Skeletal muscle cell (primary cell): ENCODE measurements around the gene GDF2.

Experiments
- DNase-seq: peaks from one replicate; pipeline ENCODE4 v3.0.0-alpha.2; 2010; ENCODE audit warnings: low read depth
- H3K4me3 ChIP-seq: 2 replicates; pipeline ENCODE4 v1.5.1; 2011; ENCODE audit warnings: low read depth, mild to moderate bottlenecking, control low read depth, low read length, moderate library complexity

Gene GDF2

DNA sequence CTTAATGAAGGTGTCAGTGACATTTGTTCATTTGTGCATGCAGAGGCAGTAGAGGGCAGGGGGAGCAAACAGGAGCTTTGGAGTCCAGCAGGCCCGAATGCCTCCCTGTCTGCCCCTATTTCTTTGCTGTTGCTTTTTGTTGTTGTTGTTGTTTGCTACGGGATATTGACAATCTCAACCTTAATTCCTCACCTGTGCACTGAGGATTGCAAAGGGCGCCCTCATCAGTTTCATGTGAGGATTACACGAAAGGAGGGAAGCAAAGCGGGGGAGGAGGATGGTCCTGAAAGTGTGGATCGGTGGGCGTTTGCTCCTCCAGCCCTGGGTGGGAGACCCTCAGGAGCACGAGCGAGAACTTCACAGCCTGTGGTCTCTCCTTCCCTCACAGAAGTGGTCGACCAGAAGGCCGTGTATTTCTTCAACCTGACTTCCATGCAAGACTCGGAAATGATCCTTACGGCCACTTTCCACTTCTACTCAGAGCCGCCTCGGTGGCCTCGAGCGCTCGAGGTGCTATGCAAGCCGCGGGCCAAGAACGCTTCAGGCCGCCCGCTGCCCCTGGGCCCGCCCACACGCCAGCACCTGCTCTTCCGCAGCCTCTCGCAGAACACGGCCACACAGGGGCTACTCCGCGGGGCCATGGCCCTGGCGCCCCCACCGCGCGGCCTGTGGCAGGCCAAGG, 12.7 kb upstream of the GDF2 start:
- H3K4me3 ChIP-seq, result no peak overlapping the region
- DNase-seq, result no peak

DNA sequence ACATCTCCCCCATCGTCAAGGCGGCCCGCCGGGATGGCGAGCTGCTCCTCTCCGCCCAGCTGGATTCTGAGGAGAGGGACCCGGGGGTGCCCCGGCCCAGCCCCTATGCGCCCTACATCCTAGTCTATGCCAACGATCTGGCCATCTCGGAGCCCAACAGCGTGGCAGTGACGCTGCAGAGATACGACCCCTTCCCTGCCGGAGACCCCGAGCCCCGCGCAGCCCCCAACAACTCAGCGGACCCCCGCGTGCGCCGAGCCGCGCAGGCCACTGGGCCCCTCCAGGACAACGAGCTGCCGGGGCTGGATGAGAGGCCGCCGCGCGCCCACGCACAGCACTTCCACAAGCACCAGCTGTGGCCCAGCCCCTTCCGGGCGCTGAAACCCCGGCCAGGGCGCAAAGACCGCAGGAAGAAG, 12.2 kb upstream of the GDF2 start:
- no peak for DNase-seq
- H3K4me3 ChIP-seq, result no peak overlapping the region

DNA sequence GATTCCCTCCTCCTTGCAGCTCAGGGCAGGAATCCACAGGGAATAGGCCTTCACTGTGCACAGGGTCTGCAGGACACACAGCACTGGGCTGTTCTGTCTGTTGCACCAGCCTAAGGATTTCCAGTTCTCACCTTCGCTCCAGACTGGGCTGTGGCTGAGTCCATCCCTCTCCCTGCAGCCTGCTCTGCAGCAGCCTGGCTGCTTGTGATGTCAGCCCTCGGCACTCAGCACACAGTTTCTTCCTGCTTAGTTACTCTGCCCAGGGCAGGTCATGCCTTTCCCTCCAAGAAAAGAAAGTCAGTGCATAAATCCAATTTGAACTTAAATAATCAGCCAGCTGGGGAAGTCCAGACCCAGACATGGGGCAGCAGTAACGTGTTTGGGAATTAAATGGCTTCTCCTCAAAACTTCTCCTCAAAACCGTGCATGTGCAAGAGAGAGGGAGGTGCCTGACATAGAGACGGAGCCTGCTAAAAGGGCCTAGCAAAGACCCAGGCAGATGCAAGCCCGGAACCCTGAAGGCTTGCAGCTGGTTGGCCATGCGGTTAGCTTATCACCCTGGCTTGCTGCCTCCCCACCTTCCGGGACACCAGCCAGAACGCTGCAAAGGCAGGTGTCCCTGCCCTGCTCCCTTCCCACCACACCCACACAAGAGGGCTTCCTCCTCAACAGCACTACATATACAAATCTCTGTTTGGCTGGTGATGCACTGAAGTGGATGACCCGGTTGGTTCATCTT, 10.9 kb upstream of the GDF2 start:
- no peak for DNase-seq
- no peak overlapping the region for H3K4me3 ChIP-seq

DNA sequence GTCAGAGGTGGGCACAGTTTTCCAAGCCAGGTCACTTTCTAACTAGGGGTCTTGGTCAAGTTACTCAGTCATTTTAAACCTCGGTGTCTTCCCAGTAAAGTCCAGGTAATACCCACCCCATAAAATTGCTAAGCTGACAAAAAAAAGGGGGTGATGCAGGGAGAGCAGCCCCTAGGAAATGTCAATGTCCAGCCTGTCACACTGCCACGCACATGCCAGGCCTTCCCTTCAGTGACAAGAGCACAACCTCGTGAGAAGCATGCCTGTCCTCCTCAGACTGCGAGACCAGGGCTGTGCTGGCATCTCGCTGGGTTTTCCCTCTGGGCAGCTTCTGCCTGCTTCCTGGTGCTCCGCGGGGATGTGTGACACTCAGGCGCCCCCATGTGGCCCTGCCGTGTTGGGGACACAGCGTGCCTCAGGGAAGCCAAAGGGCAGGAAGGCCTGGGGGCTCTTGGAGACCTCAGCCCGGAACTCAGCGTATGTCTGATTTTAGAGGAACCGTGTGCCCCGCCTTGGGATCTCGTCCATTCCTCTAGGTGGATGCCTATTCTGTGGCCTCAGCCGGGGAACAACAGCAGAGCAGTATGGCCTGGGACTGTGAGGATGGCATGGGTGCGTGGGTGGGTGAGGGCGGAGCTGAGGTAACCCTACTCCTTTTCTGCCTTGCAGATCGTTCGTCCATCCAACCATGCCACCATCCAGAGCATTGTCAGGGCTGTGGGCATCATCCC, 10.2 kb upstream of the GDF2 start:
- H3K4me3 ChIP-seq, result no peak overlapping the region
- peak; percentile 2 for DNase-seq

DNA sequence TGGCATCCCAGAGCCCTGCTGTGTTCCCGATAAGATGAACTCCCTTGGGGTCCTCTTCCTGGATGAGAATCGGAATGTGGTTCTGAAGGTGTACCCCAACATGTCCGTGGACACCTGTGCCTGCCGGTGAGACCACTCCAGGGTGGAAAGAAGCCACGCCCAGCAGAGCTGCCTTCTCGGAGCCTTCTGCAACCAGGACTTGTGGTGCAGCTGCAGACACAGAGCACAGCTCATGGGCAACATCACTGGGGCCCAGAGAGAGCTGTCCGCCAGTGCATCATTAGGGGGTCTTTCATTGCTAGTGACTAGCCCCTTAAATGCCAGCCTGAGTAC, 9.6 kb upstream of the GDF2 start:
- no peak overlapping the region for H3K4me3 ChIP-seq
- no peak for DNase-seq

DNA sequence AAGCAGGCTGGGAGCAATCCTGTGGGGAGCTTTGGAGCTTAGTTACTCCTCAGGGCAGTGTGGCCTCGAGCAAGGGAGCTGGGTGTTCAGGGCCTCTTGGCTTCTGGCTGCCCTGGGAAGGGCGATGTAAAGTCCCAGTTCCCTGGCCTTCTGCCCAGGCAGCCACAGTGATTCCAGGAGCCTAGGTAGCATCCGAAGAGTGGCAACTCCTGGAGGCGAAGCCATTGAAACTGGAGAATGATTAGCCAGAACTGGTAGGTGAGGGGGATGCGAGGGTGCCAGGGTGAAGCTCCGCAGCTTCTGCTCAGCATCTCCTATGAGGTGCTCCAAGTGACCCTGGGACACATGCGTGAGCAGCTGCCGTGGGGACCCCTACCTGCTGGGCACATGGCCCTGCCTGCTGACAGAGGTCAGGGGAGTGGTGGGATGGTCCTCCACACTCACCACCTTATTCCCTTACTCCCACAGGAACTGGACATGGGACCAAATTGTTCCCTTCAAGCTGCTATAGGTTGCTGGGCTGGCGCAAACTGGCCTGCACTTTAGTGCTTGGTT, 7.8 kb upstream of the GDF2 start:
- no peak overlapping the region for H3K4me3 ChIP-seq

DNA sequence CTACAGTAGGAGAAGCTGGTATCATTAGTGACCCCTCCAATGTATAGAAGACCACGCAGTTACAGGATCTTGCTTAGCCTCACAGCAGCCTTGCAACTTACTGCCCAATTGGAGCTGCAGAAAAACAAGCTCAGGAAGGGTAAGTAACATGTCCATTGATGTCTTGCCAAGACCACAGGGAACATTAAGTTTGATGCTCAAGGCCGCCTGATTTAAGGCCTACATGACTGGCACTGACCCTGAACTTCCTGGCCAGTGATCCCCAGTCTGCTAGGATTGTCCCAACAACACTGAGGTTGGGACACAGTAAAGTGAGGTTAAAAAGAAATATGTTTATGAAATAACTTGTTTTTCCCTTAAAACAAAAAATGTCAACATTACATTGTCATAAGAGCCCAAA, 6.8 kb upstream of the GDF2 start:
- H3K4me3 ChIP-seq, result no peak overlapping the region
- DNase-seq, result no peak

More for the DNA sequence above, 7.8 kb upstream of the GDF2 start:
- no peak for DNase-seq

DNA sequence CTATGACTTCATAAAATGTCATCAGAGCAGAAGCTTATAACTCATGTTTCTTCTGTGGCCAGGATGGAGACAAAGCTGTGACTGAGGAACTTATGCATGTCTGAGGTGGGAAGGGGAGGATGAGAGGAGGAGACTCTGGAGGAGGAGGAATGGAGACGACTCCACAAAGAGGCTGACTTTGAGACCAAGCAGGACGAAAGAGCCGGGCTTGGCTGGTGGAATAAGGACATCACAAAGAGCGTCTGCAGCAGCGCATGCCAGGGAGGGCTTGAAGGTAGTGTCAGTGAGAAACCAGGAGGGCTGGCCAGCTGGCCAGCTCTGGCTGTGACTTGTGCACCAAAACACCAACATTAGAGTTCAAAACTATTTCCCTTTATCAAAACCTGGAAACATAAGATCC, 6.1 kb upstream of the GDF2 start:
- H3K4me3 ChIP-seq, result no peak overlapping the region
- no peak for DNase-seq

DNA sequence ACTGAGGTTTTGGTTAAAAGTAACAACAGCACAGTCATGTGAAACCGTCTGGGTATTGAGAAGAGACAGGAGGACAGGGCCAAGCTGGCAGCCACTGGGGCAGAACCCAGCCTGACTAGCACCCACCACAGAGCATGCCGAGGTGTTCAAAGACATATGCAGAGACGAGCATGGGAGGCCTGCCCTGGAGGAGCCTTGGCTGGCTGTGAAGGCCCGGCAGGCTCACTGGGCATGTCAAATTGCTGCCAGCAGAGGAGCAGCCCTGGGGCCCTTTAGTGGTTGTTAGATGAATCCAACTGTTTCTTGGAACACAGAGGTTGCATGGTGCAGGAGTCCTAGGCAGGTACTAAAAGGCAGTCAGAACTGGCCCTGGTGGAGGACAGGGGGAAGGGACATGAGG, 5.0 kb upstream of the GDF2 start:
- H3K4me3 ChIP-seq, result no peak overlapping the region
- no peak for DNase-seq

DNA sequence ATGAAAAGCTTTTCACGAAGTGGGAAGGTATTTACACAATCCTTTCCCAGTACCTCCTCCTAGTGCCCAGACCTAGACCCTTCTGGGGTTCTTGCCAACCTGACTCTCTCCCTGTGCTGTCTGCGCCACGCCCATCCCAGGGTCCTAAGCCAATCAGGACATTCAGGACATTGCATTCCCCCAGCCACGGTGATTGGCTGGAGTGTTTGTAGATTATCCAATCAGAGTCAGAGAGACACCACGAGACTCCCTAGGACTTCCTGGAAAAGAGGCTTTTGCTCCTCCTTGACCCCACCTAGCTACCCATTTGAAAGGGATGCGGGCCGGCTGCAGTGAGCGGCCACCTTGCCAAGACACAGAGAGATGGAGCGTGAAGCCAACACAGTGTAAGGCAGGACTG, 3.5 kb upstream of the GDF2 start:
- no peak overlapping the region for H3K4me3 ChIP-seq
- no peak for DNase-seq

DNA sequence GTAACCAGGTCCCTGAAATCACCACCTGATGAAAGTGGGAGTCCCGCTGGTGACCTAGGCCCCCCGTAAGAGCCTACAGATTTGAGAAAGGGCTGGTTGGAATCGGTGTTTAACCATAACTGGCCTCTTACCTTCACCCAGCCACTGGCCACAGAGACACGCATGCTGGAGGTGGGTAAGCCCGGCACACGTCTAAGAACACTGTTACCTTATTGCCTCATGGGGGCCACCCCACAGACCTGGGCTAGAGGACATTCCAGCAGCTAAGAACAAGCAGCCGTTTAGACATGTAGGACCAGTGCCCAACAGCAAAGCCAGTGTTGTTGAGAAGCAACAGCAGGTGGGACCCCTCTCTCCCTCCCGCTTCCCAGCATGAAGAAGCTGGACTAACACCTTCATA, 2.5 kb upstream of the GDF2 start:
- H3K4me3 ChIP-seq, result no peak overlapping the region
- DNase-seq, result no peak

DNA sequence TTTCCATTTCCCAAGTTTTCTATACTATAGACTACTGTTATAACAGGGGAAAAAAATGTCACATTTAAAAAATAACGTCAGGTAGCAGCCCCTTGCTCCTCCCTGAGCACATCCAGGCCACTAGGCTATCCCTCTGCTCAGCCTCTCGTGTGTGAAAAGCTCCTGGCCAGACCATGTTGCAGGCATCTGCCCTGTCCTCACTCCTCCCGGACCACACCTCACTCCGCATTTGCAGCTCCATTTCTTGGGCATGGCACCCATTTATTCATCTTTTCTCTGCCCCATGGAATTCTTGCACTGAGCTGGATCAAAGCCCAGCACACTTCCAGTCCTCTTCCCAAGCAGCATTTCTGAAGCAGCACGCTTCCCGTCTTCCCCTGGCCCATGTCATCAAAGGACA, 1.4 kb upstream of the GDF2 start:
- H3K4me3 ChIP-seq, result no peak overlapping the region
- no peak for DNase-seq

DNA sequence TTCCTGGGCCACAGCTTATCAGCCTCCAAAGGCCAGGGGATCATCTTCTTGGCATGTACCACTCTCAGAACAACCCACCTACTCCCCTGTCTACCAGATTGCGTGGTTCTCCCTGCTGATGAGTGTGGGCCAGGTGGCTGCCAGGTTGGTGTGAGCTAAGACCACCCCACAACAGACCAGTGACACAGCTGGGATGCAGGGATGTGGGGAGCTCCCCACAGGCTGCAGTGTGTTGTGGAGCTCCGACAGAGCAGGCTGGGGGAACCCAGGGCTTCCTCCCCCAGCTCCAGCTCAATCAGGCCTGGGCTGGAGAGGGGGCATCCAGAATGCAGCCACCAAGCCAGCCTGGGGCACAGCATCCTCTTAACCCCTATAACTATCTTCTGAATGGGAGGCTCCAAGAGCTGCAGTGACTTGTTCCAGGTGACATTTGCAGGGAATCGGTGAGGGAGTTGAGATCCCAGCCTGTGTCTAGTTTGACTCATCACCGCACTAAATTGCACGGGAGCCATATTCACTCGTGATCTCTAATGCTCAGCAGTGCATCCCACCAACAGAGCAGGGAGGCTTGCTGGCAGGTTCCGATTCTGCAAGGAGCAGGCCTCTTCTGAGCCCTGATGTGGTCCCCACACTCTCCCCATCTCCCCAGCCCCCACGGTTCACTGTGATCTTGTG, 596 bp upstream of the GDF2 start:
- H3K4me3 ChIP-seq, result no peak overlapping the region
- no peak for DNase-seq

DNA sequence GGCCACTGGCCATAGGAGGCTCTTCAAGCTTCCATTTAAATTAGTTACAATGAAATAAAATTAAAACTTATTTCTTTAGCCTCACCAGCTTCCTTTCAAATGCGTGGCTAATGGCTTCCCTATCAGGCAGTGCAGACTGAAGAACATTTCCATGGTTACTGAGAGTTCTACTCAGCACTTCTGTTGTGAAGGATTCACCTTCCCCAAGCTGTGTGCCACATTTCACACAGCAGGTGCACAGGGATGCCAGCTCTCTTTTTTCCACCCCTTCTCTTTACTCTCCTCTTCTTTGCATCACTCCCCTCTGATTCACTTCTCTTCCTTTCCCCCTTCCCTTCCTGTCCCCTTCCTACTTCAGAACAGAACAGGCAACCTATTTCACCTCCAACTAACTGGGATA, 833 bp downstream of the GDF2 start:
- no peak overlapping the region for H3K4me3 ChIP-seq
- DNase-seq, result no peak

DNA sequence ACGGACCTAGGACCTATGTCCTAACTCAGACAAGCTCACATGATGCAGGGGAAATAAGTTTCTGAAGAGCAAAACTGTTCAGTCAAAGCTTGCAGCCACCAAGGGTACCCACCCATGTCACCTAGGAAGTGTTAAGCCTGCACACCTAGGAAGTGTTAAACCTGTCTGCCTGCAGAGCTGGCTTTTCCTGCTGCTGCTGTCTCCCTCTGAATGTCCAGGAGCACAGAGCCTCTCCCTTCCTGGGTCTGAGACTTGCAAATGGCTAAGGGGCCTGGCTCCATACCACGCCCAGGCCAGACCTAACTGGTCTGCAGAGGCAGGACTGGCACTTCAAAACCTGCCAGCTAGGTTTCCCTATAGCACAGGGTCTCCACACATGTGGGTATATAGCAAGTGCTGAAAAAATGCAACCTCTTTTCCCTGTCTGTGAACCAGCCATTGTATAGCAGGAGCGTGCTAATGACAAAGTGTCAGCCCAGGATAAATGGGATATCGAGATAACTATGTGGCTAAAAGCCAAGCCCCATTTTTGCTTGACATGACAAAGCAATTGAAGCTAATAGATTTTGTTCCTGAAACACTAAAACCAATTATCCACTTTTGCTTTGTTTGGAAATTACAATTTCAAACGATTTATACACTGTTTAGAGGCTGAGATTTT, 1.5 kb downstream of the GDF2 start:
- DNase-seq, result no peak
- H3K4me3 ChIP-seq, result no peak overlapping the region

DNA sequence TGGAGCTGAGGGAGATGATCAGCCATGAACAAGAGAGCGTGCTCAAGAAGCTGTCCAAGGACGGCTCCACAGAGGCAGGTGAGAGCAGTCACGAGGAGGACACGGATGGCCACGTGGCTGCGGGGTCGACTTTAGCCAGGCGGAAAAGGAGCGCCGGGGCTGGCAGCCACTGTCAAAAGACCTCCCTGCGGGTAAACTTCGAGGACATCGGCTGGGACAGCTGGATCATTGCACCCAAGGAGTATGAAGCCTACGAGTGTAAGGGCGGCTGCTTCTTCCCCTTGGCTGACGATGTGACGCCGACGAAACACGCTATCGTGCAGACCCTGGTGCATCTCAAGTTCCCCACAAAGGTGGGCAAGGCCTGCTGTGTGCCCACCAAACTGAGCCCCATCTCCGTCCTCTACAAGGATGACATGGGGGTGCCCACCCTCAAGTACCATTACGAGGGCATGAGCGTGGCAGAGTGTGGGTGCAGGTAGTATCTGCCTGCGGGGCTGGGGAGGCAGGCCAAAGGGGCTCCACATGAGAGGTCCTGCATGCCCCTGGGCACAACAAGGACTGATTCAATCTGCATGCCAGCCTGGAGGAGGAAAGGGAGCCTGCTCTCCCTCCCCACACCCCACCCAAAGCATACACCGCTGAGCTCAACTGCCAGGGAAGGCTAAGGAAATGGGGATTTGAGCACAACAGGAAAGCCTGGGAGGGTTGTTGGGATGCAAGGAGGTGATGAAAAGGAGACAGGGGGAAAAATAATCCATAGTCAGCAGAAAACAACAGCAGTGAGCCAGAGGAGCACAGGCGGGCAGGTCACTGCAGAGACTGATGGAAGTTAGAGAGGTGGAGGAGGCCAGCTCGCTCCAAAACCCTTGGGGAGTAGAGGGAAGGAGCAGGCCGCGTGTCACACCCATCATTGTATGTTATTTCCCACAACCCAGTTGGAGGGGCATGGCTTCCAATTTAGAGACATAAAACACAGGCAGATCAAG, 3.3 kb downstream of the GDF2 start:
- H3K4me3 ChIP-seq, result no peak overlapping the region
- DNase-seq, result no peak

DNA sequence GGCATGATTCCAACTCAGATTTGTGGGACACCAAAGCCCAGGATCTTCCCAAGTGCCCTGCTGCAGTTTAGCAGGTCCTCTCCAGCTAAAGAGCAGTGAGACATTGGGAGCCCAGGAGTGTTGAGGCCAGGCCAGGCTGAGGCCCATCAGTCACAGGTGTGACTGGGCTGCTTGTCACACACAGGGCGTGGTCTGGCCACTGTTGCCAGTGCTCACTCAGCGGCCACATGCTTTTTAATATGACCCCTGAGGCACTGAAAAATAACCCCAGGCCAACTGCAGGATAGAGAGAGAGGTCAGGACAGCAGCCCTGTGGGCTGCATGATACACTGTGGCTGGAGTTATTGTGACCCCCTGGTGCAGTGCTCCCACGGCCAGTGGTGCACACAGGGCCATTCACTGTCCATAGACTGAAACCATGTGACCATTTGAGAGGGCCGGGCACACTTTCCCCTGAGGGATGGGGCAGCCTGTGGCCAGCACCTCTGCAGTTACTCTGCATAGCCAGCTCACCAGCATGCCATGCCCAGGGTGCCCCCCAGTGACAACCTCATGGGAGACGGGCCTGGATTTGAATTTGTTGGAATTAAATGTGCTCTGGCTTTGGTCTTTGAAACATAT, 4.2 kb downstream of the GDF2 start:
- DNase-seq, result no peak
- H3K4me3 ChIP-seq, result no peak overlapping the region

DNA sequence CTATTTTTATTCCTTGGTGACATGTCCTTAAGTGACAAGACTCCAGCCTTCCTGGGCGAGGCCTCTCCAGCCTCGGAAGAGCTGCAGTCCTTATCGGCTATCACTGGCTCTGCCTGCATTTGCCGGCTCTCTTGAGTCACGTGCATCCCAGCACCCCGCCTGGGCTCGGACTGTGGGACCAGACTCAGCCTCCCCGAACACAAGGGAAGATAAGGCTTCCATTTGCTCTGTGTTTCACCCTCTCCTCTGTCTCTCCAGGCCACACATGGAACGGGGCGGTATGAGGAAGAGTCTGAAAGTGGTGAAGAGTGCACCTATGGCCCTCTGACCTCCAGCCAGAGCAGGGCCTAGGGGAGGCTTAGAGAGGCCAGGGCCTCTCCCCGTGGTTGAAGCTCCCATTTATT, 4.7 kb downstream of the GDF2 start:
- H3K4me3 ChIP-seq, result no peak overlapping the region
- no peak for DNase-seq
